K562 (cell line): ENCODE data around the gene BCAR3. TPM values are rescaled to one million over a fixed set of nuclear protein-coding genes. Genes with fewer than 3 reads are reported as not detected.

Experiments
- ATAC-seq: fragments of 200-7000 bp; cut with Tn5 transposase; 3 replicates; pipeline ENCODE4 v1.9.1; 2020; ENCODE audit warnings: moderate library complexity
- BruUV-seq: library from RNA; stranded (reverse); fragments of 400-500 nt; replicated peaks from 2 replicates; lab custom pipeline; 2021; lab: Mats Ljungman, UMichigan
- CTCF ChIA-PET: fragments of 300-600 bp; formaldehyde crosslinking; extraction: SDS; loops from one replicate; lab custom pipeline; 2021; ENCODE audit warnings: low intra/inter-chr PET ratio; lab: Yijun Ruan, JAX
- POLR2A ChIA-PET: fragments of 300-600, 350-650 bp; sonication (Branson Sonifier 250); formaldehyde crosslinking; extraction: SDS; loops from one replicate; lab custom pipeline; 2021; ENCODE audit warnings: antibody characterized with exemption, inconsistent platforms; lab: Yijun Ruan, JAX
- DNase-seq, 4 experiments: peaks; one replicate each; pipeline versions ENCODE4 v3.0.0 to v3.0.0-alpha.2; 2011 to 2018; ENCODE audit warnings: low spot score in 3 of 4, mixed read lengths in 3 of 4; ENCODE audit errors: extremely low read depth in 1 of 4
- FAIRE-seq: peaks from 2 replicates; lab custom pipeline; 2011; peaks lifted over from hg19 to GRCh38; lab: Jason Lieb, UNC
- H2AFZ ChIP-seq: 2 replicates; pipeline ENCODE4 v1.6.0; 2011; ENCODE audit warnings: low read depth, low read length, control low read depth, inconsistent platforms
- H3K27ac ChIP-seq: fragments of 200-600 bp; 3 replicates; pipeline ENCODE4 v1.8.0; 2011; ENCODE audit warnings: low read depth, mild to moderate bottlenecking, control low read depth, inconsistent platforms, low read length, moderate library complexity, mixed read lengths; ENCODE audit errors: extremely low read depth
- H3K27me3 ChIP-seq, 2 experiments: fragments of 300-600 bp in 1 of 2; 2 replicates in 1 of 2; 3 replicates in 1 of 2; pipeline versions ENCODE4 v1.6.0 to v1.8.0; 2011; ENCODE audit warnings: inconsistent platforms in 2 of 2, low read length in 2 of 2, mild to moderate bottlenecking in 1 of 2, mixed read lengths in 1 of 2, moderate library complexity in 1 of 2; ENCODE audit not compliant: control insufficient read depth in 2 of 2, insufficient read depth in 2 of 2
- H3K36me3 ChIP-seq: fragments of 300-600 bp; 3 replicates; pipeline ENCODE4 v1.8.0; 2011; ENCODE audit warnings: mild to moderate bottlenecking, low read length, inconsistent platforms; ENCODE audit not compliant: control insufficient read depth, insufficient read depth
- H3K4me1 ChIP-seq, 2 experiments: fragments of 200-600 bp in 1 of 2; replicated peaks in 1 of 2; 2 replicates in 1 of 2; 3 replicates in 1 of 2; pipeline versions ENCODE4 v1.5.1 to v1.8.0; 2011; ENCODE audit warnings: inconsistent platforms in 2 of 2, low read length in 2 of 2, mild to moderate bottlenecking in 1 of 2, mixed read lengths in 1 of 2, moderate library complexity in 1 of 2; ENCODE audit not compliant: control insufficient read depth in 2 of 2, insufficient read depth in 2 of 2
- H3K4me2 ChIP-seq: 2 replicates; pipeline ENCODE4 v1.6.1; 2011; ENCODE audit warnings: low read length, control low read depth, inconsistent platforms, mixed read lengths; ENCODE audit not compliant: insufficient read depth
- H3K4me3 ChIP-seq: fragments of 200-600 bp; sonication (generic), shearing (Covaris generic); 2 replicates; pipeline ENCODE4 v1.5.1; 2016; ENCODE audit warnings: control low read depth, inconsistent platforms
- H3K79me2 ChIP-seq: fragments of 200-600 bp; 3 replicates; pipeline ENCODE4 v1.8.0; 2011; ENCODE audit warnings: low read length, inconsistent platforms; ENCODE audit not compliant: control insufficient read depth, insufficient read depth
- H3K9ac ChIP-seq, 2 experiments: 2 replicates each; pipeline versions ENCODE4 v1.6.0 to v1.6.1; 2011; ENCODE audit warnings: low read depth in 2 of 2, low read length in 2 of 2, control low read depth in 1 of 2, inconsistent platforms in 1 of 2, mild to moderate bottlenecking in 1 of 2, mixed read lengths in 1 of 2; ENCODE audit not compliant: insufficient read depth in 1 of 2
- H3K9me1 ChIP-seq: one replicate; pipeline ENCODE4 v1.6.0; 2011; ENCODE audit warnings: inconsistent platforms, mild to moderate bottlenecking, low read length, moderate library complexity; ENCODE audit not compliant: control insufficient read depth, insufficient read depth
- H3K9me3 ChIP-seq: replicated peaks from 2 replicates; pipeline ENCODE4 v1.5.1; 2011; ENCODE audit warnings: low read depth, low read length, inconsistent platforms; ENCODE audit not compliant: control insufficient read depth, insufficient read depth
- H4K20me1 ChIP-seq: replicated peaks from 2 replicates; pipeline ENCODE4 v1.6.1; 2011; ENCODE audit warnings: low read length, inconsistent platforms, mixed read lengths; ENCODE audit not compliant: control insufficient read depth, insufficient read depth
- E2F3 ChIP-seq: fragments of 250-450 bp; sonication (Bioruptor Pico); IDR thresholded peaks from 2 replicates; pipeline ENCODE4 v1.4.0; 2020; ENCODE audit warnings: mild to moderate bottlenecking
- ELK3 ChIP-seq: fragments of 450-650 bp; formaldehyde crosslinking; IDR thresholded peaks from 2 replicates; pipeline ENCODE4 v1.4.0; 2020; ENCODE audit warnings: mild to moderate bottlenecking
- HDAC1 ChIP-seq, 2 experiments: fragments of 450-650 bp; IDR thresholded peaks; 2 replicates each; pipeline ENCODE4 v1.6.1; 2016 to 2017; ENCODE audit warnings: inconsistent platforms in 1 of 2, mild to moderate bottlenecking in 1 of 2, moderate library complexity in 1 of 2
- MTA1 ChIP-seq: fragments of 450-650 bp; IDR thresholded peaks from 2 replicates; pipeline ENCODE4 v1.6.1; 2017; ENCODE audit warnings: borderline replicate concordance
- PML ChIP-seq: IDR thresholded peaks from 2 replicates; pipeline ENCODE4 v1.6.1; 2012; ENCODE audit warnings: low read length, inconsistent platforms
- POLR2A ChIP-seq: fragments of 450-650 bp; conservative IDR thresholded peaks from 2 replicates; pipeline ENCODE4 v1.6.1; 2016
- SNRNP70 ChIP-seq: fragments of 200-400 bp; formaldehyde crosslinking; optimal IDR thresholded peaks from 2 replicates; pipeline ENCODE3; 2017; ENCODE audit warnings: low read depth, low read length
- ZBTB12 ChIP-seq: fragments of 250-450 bp; sonication (Bioruptor Pico); IDR thresholded peaks from 2 replicates; pipeline ENCODE4 v1.4.0; 2020
- ZNF184 ChIP-seq: sonication (generic); formaldehyde crosslinking; IDR thresholded peaks from 2 replicates; pipeline ENCODE4 v1.5.0; 2020; ENCODE audit warnings: missing genetic modification reagents
- ZNF583 ChIP-seq: fragments of 250-450 bp; sonication (Bioruptor Pico); IDR thresholded peaks from 2 replicates; pipeline ENCODE4 v1.4.0; 2020
- ZNF785 ChIP-seq: fragments of 250-450 bp; sonication (Bioruptor Pico); IDR thresholded peaks from 2 replicates; pipeline ENCODE4 v1.4.0; 2020; ENCODE audit warnings: mild to moderate bottlenecking
- WGBS: fragments of 100-300 bp; shearing (Covaris generic); methylation state at CpG from one replicate; pipeline ENCODE4 v1.1.6; 2016; ENCODE audit warnings: low coverage, mixed read lengths; ENCODE audit not compliant: insufficient coverage; ENCODE audit errors: missing lambda C conversion rate; 5-methylcytosine and 5-hydroxymethylcytosine counted together
- in situ Hi-C: fragments of 300-500 bp; cut with MboI; formaldehyde crosslinking; loops from 4 replicates; pipeline ENCODE4 v1.15.0; 2018; ENCODE audit warnings: inconsistent platforms, mixed read lengths
- intact Hi-C: fragments of 100-400 bp; cut with micrococcal nuclease; formaldehyde crosslinking; loops from 2 replicates; pipeline ENCODE4 v1.14.2; 2022
- polyA plus RNA-seq, 8 experiments: library from polyadenylated mRNA; depleted of rRNA in 4 of 8; stranded (reverse) in 5 of 8; unstranded in 3 of 8; fragments of >200 nt; fragmentation: Nextera tagmentation in 2 of 8; fragmentation: Illumina TruSeq in 1 of 8; extraction: Ambion mirVana in 2 of 8; extraction: Trizol in 1 of 8; gene quantifications; 2 replicates each; pipeline versions ENCODE4 v1.2.1 to v1.2.3, GENCODE V29; 2011 to 2014; ENCODE audit warnings: inconsistent platforms in 1 of 8, missing spikeins in 1 of 8
- total RNA-seq, 7 experiments: library from RNA; depleted of rRNA in 6 of 7; stranded (reverse); fragments of >200 nt in 6 of 7; fragmentation: Illumina TruSeq in 2 of 7; extraction: Trizol in 2 of 7; gene quantifications; 2 replicates each; pipeline versions ENCODE4 v1.2.1 to v1.2.3, GENCODE V29; 2011 to 2021; ENCODE audit warnings: low replicate concordance in 1 of 7
- TF ChIP-seq, protein P1 (sequence below): fragments of 250-450 bp; sonication (Bioruptor Pico); IDR thresholded peaks from 2 replicates; pipeline ENCODE4 v1.5.0; 2021; ENCODE audit warnings: mild to moderate bottlenecking, borderline replicate concordance
- TF ChIP-seq, protein P2 (sequence below): fragments of 450-650 bp; formaldehyde crosslinking; IDR thresholded peaks from 2 replicates; pipeline ENCODE4 v1.4.0; 2022; ENCODE audit warnings: missing genetic modification characterization

BCAR3 gene
- total and polyA plus RNA-seq, 9 of the 15 experiments (the other 6 are each of a cell fraction or from before 2014, with no cell fraction given), result 1.8 to 6.3 (median 3.8) TPM

GRCh38 chr1:93605812-93606512 lies 75.7 kb downstream of the BCAR3 start:
- in situ Hi-C loops, result no loop called here
- peaks cover 49 to 52% of the 10 kb centered on the region in 2 experiments for H3K27me3 ChIP-seq
- no peaks in the 10 kb centered on the region for H3K9me3 ChIP-seq
- BruUV-seq, result no TSS peak
- DNase-seq, result no peak
- H3K79me2 ChIP-seq, result no peaks in the 10 kb centered on the region
- FAIRE-seq, result no peak
- H4K20me1 ChIP-seq, result peaks cover 2% of the 10 kb centered on the region; the same call in 1 of the 2 replicates
- no peaks in the 10 kb centered on the region for H3K4me1 ChIP-seq
- ChIA-PET CTCF (no interaction called here), POLR2A (no interaction called here)
- H2AFZ ChIP-seq, result no peak overlapping the region
- H3K36me3 ChIP-seq, result no peaks in the 10 kb centered on the region
- no peak overlapping the region for H3K27ac ChIP-seq
- intact Hi-C loops, result no loop called here
- H3K4me3 ChIP-seq, result no peak overlapping the region
- TF ChIP-seq ZNF184 (CRISPR knock-in tag) (no peak), HDAC1 (IDR thresholded peaks at IDR 0.05) (no peak), PML (no peak), ZBTB12 (CRISPR knock-in tag) (no peak), ZNF583 (CRISPR knock-in tag) (no peak), ELK3 (CRISPR knock-in tag) (no peak), E2F3 (CRISPR knock-in tag) (no peak), SNRNP70 (no peak), ZNF785 (CRISPR knock-in tag) (no peak), POLR2A (no peak), MTA1 (no peak)
- TF ChIP-seq, protein P1, sequence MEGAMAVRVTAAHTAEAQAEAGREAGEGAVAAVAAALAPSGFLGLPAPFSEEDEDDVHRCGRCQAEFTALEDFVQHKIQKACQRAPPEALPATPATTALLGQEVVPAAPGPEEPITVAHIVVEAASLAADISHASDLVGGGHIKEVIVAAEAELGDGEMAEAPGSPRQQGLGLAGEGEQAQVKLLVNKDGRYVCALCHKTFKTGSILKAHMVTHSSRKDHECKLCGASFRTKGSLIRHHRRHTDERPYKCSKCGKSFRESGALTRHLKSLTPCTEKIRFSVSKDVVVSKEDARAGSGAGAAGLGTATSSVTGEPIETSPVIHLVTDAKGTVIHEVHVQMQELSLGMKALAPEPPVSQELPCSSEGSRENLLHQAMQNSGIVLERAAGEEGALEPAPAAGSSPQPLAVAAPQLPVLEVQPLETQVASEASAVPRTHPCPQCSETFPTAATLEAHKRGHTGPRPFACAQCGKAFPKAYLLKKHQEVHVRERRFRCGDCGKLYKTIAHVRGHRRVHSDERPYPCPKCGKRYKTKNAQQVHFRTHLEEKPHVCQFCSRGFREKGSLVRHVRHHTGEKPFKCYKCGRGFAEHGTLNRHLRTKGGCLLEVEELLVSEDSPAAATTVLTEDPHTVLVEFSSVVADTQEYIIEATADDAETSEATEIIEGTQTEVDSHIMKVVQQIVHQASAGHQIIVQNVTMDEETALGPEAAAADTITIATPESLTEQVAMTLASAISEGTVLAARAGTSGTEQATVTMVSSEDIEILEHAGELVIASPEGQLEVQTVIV (CRISPR knock-in tag), result no peak
- TF ChIP-seq, protein P2, sequence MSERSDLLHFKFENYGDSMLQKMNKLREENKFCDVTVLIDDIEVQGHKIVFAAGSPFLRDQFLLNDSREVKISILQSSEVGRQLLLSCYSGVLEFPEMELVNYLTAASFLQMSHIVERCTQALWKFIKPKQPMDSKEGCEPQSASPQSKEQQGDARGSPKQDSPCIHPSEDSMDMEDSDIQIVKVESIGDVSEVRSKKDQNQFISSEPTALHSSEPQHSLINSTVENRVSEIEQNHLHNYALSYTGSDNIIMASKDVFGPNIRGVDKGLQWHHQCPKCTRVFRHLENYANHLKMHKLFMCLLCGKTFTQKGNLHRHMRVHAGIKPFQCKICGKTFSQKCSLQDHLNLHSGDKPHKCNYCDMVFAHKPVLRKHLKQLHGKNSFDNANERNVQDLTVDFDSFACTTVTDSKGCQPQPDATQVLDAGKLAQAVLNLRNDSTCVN (CRISPR knock-in tag), result no peak
- TF ChIP-seq, all 486 proteins: peak for 0
- H3K4me2 ChIP-seq, result no peak overlapping the region
- no peaks in the 10 kb centered on the region for H3K9me1 ChIP-seq
- 5% methylated on average over 4 of the region's 4 CpGs for WGBS
- H3K9ac ChIP-seq, result no peak overlapping the region
- ATAC-seq, result no peak
